IPS DF 19.7 (cell line): ENCODE measurements around the gene CACNA1G.

ENCODE experiments used
- DNase-seq: peaks from one replicate; pipeline ENCODE4 v3.0.0-alpha.2; 2013; ENCODE audit warnings: low read depth, low spot score

CACNA1G gene

DNA sequence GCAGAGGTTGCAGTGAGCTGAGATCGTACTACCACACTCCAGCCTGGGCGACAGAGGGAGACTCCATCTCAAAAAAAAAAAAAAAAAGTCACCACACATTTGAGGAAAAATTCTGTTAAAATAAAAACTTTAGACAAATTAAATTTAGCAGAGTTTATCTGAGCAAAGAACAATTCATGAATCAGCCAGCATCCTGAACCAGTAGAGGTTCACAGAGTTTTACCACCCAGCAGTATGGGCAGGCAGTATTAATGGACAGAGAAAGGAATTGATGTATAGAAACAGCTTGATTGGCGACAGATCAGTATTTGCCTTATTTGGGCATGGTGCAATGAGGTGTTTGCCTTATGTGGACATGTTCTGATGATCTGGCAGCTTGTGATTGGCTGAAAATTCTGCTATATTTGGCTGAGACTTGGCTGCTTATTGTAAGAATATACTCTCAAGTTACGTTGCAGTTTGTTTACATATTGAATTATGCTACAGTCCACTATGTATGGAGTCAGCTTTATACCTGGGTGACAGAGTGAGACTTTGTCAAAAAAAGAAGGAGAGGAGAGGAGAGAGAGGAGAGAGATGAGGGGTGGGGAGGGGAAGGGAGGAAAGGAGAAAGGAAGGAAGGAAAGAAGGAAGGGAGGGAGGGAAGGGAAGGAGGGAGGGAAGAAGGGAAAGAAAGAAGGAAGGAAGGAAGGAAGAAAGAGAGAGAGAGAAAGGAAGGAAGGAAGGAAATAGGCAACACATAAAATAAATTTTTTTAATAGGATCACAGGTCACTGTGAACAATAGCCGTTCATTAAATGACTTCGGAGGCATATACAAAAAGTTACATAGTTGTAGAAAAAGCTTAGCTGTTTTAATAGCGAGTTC is 88.8 kb downstream of the CACNA1G start:
- DNase-seq = no peak

DNA sequence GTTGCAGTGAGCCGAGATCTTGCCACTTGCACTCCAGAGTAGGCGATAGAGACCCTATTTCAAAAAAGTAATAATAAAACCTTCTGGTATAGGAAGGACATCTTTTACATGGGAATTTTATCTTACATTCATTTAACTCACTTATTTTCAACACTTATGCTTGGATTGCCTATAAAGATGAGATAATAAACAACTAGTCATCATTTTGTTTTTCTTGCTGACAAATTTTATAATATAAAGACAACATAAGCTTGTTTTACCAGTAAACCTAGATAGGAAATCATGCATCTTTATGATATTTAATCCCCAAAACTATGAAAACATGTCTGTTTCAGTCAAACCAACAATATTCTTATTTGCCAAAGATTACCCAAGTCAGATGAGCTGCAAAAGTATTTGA is 91.1 kb downstream of the CACNA1G start:
- no peak for DNase-seq

DNA sequence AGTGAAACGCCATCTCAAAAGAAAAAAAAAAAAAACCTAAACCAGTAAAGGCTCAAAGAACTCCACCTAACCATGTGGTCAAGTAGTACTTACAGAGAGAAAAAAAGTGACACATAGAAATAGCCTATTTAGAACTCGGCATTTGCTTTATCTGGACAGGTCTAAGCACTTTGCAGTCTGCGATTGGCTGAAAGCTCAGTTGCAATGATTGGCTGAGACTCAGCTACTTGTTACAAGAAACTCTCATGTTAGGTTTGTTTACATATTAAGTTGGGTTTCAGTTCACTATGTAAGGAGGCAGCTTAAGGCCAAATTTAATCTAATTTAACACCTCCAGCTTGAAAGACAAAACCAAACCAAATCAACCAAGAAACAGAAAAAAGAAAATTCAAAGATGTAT is 93.2 kb downstream of the CACNA1G start:
- no peak for DNase-seq

DNA sequence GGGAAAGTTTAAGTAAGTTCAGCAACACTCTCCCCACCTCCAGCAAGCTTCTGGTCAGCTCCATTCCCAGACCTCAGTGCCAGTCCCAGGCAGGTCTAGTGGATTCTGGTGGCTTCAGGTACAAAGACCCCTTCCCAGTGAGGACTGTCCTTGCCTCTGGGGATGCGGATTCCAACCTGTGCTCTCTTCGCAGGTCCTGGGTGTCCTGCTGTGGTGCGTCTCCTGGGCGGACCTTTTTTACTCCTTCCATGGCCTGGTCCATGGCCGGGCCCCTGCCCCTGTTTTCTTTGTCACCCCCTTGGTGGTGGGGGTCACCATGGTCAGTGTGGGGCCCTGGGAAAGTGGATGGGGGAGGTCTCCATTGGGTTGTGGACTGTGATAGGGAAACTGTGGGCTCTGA is 96.0 kb downstream of the CACNA1G start:
- DNase-seq = no peak

DNA sequence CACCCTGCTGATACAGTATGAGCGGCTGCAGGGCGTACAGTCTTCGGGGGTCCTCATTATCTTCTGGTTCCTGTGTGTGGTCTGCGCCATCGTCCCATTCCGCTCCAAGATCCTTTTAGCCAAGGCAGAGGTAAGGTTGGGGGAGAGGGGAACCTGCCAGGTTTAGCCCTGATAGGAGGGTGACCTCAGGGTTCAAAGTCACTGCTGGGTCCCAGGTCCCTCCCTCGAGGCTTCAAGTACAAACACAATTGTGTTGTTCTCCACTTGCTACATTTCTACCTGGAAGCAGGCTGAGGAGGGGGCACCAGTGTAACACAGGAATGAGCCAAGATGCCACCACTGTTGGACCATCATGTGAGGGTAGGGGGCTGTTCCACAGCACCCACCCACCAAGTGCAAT is 96.5 kb downstream of the CACNA1G start:
- no peak for DNase-seq

DNA sequence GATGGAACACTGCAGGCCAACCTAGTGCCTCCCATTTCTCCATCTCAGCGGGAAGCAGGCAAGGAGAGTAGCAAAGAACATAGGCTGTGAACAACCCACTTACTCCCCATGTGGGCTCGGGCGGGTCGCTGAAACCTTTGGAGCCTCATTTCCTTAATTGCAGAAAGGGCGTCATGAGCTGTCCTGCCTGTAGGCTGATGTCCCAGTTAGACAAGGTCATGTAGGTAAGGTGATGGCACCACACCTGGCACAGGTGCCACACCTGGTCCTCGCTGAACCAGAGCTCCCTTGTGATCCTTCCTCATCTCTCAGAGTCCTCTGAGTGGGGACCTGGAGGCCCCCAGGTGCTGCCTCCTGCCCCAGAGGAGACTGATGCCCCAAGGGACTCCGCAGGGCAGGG is 97.1 kb downstream of the CACNA1G start:
- no peak for DNase-seq

DNA sequence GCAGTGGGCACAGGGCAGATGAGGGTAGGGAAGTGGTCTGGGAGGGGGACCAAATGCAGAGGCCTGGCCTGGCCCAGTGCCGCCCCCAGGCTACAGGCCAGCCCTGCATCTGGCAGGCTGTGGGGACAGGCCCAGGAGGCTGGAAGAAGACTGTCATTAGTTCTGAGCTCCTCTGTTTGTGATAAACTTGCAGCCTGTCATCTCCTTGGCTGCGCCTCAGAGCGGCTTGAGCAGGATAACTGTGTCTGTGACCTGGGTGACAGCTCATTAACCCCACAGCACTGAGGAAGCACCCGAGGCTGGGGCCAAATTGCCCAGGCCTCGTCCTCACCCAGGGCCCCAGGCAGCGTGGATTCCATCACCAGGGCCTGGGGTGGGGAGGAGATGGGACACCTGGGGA is 98.1 kb downstream of the CACNA1G start:
- no peak for DNase-seq

DNA sequence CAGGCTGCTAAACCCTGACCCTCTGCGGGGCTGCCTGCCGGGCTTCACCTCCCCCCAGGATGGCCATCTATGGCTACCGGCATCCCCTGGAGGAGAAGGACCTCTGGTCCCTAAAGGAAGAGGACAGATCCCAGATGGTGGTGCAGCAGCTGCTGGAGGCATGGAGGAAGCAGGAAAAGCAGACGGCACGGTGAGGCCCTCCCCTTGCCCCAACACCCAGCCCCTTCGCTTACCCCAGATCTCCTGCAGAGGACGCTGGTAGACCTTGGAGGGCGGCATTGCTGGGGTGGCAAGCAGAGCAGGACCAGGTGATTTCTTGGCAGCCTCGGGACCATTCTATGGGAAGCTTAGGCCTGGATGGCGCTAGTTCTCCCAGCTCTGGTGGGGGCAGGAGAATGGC is 98.7 kb downstream of the CACNA1G start:
- no peak for DNase-seq

DNA sequence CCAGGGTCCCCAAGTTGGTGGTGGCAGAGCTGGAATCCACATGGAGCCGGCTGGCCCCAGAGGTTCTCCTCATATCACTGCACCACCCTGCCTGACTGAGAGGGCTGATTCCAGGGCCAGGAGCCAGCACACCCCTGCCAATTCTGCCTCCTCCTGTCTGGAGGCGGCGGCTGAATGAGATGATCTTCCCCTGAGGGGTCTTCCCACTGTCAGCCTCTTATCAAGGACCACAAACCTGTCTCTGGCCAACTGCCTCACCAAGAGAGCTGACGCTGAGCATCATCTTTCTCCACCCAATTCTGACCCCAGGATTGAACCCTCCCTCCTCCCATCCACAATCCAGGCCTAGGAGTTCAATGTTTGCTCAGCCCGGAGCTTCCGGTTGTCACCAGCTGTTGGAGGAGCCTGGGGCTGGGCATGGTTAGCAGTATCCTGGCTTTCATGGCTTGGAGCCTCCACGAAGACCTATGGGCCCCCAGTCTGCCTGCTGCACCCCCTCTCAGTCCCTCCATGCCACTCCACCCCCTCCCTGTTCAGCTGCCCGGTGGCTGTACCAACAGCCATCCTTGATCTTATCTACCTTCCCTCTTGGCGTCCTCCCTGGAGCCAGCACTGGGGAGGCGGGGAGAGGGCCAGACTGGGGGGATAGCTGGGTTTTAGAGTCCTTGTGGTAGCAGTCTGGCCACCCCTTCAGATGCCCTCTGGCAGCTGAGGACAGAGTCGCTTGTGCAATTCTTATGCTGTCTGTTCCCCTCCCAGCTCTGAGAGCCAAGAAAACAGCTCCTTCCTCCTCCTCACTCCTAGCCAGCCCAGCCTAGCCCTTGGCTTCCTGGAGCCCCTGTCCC is 99.7 kb downstream of the CACNA1G start:
- no peak for DNase-seq

DNA sequence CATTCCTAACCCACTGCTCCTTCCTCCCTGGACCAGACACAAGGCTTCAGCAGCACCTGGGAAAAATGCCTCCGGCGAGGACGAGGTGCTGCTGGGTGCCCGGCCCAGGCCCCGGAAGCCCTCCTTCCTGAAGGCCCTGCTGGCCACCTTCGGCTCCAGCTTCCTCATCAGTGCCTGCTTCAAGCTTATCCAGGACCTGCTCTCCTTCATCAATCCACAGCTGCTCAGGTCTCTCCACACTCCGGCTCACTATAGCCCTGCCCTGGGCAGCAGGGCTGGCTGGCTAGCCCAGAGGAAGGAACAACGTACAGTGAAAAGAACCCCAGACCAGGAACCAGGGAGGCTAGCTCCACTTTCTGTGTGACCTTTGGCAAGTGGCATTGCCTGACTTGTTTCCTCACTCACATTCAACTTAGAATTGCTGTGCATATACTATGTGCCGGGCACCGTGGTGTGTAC is 100.4 kb downstream of the CACNA1G start:
- DNase-seq = no peak

DNA sequence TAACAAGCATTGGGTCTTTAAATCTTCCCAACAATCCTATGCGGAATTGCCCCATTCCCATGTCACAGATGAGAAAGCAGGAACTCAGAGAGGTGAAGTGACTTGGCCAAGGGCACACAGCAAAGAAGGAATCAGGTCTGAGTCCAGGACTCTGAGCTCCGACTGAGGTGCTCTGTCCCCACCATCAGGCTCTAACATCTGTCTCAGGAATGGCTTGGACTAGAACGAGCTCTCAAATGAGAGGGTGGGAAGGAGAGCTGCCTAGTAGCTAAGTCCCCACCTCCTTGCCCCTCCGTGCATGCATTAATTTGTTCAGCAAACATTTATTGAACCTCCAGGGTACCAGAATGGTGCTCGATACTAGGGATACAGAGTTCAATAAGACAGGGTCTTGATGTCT is 100.8 kb downstream of the CACNA1G start:
- no peak for DNase-seq

DNA sequence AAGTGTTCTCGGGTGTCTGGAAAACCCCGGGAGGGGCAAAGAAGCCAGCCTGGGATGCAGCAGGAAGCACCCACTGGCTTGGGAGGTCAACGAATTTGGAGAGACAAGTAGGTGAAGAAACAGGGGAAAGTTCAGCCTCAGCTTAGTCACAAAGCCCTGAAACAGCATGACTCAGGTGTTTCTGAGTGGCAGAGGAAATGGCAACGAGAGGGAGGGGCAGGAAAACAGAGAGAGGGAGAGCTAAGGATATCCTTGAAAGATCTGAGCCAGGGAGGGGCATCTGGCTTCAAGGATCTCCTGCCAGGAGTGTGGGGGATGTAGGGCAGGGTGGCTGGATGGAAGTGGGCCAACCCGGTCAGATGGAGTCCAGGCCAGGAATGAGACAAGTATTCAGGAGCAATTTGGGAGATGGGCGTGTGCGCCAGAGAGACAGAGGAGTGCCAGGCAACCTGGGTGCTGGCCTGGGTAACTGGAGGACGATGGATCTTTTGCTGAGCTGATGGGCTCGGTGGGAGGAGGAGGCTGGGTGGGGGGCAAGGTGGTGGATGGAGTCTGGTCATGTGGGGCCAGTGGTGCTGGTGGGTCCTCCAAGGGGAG is 101.4 kb downstream of the CACNA1G start:
- DNase-seq = no peak

DNA sequence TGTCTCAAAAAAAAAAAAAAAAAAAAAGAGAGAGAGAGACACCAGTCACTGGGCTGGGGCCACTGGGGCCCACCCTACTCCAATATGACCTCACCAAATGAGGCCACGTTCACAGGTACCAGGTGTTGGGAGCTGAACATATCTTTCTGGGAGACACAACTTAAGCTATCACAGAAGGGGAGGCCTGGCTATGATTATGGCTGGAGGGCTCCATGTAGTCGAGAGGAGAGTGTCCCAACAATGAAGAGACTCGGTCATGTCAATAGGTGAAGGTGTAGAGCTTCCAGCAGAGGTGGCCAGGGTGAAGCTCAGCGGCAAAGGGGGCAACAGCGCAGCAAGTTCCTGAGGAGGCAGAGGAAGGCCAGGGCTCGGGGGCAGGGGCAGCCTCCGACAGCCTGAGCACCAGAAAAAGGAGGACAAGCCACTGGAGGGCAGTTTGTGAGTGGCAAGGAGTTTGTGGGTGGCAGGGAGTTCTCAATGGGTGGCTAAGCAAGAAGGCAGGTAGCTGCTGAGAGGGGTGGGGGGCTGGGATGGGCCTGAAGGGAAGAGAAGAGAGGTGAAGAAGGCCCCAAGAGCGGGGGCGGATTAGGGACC is 102.2 kb downstream of the CACNA1G start:
- DNase-seq = no peak

DNA sequence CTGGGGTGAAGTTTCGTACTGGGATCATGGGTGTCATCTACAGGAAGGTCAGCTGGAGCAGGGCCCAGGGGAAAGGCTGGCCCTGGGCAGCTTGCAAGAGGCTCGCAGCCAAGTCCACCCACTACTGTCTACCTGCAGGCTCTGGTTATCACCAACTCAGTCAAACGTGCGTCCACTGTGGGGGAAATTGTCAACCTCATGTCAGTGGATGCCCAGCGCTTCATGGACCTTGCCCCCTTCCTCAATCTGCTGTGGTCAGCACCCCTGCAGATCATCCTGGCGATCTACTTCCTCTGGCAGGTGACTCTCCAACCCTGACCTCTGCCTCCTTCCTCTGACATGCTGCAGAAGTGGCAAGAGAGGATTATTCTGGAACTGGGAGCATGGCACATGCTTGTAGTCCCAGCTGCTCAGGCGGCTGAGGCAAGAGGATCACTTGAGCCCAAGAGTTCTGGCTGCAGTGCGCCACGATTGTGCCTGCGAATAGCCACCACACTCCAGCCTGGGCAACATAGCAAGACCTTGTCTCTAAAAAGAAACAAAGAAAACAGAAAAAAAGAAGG is 103.4 kb downstream of the CACNA1G start:
- no peak for DNase-seq

DNA sequence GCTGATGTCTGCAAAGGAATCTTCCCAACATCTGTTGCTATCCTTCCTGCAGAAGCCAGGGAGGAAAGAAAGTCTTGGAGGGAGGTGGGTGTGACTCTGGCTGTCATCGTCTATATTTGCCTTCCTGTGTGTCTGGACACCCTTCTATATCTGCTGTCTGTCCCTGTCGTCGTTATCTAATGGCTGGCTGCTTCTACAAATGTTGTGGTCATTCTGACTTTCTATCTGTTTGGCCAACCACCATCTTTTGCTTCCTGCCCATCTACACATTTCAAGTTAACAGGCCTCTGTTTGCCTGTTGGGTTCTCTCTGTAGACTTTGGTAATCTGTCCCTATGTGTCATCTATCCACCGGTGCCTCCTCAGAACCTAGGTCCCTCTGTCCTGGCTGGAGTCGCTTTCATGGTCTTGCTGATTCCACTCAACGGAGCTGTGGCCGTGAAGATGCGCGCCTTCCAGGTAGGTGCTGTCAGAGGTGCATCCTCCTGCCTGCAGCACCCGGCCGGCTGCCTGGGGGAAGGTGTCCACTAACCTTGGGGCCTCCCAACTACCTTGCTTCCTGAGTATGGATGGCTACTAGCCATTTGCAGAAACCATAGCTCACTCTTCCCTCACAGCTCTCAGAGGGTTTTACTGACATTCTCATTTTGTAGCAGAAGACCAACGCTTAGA is 104.4 kb downstream of the CACNA1G start:
- DNase-seq = no peak

DNA sequence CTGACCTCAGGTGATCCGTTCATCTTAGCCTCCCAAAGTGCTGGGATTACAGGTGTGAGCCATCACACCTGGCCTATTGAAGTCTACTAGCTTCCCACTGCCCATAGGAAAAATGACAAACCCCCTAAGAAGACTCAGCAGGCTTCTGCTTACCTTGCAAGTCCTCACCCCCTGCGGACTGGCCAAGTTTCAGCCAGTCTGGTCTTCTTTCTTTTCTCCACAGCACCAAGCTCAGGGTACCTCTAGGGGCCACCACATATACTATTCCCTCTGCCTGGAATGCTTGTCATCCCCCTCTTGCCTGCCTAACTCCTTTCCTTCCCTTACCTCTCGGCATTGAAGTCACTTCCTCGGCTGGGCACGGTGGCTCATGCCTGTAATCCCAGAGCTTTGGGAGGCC is 105.3 kb downstream of the CACNA1G start:
- no peak for DNase-seq

DNA sequence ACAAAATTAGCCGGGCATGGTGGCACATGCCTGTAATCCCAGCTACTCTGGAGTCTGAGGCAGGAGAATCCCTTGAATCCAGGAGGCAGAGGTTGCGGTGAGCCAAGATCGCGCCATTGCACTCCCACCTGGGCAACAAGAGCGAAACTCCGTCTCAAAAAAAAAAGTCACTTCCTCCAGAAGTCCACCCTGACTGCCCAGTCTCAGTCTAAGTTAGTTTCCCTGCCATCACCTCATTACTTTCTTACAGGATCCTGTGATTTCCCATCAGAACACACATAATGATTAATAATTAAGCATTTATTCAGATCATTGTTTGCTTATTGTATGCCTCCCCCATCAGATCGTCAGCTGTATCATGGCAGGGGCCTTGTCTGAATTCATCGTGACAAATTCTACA is 105.8 kb downstream of the CACNA1G start:
- no peak for DNase-seq

DNA sequence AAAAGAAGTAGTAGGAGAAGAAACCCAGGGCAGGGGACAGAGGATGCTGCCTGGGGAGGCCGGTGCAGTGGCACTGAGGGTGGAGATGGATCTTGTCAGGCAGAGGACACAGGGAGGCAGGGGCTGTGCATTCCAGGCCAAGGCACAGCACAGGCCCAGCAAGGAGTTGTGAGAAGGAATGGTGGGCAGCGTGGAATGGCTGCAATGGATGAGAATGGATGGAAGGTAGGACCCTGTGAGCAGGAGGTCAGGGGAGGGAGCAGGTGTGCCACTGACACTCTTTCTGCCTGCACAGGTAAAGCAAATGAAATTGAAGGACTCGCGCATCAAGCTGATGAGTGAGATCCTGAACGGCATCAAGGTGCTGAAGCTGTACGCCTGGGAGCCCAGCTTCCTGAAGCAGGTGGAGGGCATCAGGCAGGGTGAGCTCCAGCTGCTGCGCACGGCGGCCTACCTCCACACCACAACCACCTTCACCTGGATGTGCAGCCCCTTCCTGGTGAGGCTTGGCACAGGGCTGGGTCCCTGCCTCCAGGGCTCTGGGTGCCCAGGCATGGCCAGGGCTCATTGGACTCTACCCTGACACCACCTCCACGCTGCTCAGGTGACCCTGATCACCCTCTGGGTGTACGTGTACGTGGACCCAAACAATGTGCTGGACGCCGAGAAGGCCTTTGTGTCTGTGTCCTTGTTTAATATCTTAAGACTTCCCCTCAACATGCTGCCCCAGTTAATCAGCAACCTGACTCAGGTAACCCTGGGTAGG is 106.9 kb downstream of the CACNA1G start:
- no peak for DNase-seq

DNA sequence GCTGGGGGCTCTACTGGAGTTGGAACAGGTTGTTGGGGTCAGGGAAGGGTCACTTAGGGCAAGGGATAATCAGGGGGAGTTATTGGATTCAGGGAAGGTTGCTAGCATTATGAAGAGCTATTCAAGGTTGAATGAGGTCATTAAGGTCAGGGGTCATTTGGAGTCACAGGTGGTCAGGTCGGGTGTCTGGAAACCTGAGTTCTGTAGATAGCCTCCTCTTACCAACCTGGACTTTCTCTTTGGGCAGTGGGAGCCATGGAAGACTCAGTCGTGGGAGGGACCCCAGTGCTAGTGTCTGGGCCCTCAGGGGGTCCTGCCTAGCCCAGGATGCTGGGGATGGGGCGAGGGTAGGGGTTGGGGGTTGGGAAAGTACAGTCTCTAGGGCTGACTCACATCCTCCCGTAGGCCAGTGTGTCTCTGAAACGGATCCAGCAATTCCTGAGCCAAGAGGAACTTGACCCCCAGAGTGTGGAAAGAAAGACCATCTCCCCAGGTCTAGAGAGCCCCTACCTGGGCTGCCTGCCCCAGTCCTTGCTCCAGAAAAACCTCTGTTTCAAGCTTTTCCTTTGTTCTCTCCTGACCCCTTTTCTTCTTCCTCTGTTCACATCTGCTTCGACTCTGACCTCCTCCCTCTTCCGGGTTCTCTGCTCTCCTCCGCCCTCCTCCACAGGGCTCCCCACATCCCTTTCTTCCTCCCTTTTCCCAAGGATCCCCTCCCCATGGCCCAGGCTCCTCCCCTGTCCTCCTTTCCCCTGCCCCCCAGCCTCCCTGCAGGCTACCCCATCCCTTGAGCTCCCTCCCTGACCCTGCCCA is 107.7 kb downstream of the CACNA1G start:
- DNase-seq = no peak
